GM12865 (cell line): ENCODE data around the gene FZR1.

Source experiments
- DNase-seq: peaks from one replicate; pipeline ENCODE4 v3.0.0; 2010; ENCODE audit warnings: low read depth
- H3K4me3 ChIP-seq: 2 replicates; pipeline ENCODE4 v1.5.1; 2011; ENCODE audit warnings: mild to moderate bottlenecking, low read depth, low read length, control low read depth
- TF ChIP-seq, protein P1 (sequence below): IDR thresholded peaks from 2 replicates; pipeline ENCODE4 v1.5.1; 2011; ENCODE audit warnings: low read length, control low read depth, low read depth, inconsistent platforms; ENCODE audit not compliant: insufficient read depth; ENCODE audit errors: missing control alignments

Gene FZR1

DNA sequence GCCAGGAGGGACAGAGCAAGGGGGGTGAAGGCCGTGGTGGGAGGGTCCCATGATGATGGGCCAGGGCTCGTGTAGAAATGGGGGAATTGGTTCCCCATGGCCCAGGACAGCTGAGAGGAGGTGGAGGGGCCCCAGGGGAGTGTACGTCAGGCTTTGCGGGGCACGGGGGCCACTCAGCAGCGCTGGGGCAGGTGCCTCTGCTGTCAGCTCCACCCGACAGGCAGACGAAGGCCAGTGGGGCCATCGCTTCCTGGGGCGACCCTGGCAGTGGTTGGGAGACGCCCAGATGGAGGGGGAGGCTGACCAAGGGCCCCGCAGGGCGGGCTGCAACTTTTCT, 31.0 kb downstream of the FZR1 start:
- H3K4me3 ChIP-seq: no peak overlapping the region
- no peak for DNase-seq
- TF ChIP-seq, protein P1, sequence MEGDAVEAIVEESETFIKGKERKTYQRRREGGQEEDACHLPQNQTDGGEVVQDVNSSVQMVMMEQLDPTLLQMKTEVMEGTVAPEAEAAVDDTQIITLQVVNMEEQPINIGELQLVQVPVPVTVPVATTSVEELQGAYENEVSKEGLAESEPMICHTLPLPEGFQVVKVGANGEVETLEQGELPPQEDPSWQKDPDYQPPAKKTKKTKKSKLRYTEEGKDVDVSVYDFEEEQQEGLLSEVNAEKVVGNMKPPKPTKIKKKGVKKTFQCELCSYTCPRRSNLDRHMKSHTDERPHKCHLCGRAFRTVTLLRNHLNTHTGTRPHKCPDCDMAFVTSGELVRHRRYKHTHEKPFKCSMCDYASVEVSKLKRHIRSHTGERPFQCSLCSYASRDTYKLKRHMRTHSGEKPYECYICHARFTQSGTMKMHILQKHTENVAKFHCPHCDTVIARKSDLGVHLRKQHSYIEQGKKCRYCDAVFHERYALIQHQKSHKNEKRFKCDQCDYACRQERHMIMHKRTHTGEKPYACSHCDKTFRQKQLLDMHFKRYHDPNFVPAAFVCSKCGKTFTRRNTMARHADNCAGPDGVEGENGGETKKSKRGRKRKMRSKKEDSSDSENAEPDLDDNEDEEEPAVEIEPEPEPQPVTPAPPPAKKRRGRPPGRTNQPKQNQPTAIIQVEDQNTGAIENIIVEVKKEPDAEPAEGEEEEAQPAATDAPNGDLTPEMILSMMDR: no peak

DNA sequence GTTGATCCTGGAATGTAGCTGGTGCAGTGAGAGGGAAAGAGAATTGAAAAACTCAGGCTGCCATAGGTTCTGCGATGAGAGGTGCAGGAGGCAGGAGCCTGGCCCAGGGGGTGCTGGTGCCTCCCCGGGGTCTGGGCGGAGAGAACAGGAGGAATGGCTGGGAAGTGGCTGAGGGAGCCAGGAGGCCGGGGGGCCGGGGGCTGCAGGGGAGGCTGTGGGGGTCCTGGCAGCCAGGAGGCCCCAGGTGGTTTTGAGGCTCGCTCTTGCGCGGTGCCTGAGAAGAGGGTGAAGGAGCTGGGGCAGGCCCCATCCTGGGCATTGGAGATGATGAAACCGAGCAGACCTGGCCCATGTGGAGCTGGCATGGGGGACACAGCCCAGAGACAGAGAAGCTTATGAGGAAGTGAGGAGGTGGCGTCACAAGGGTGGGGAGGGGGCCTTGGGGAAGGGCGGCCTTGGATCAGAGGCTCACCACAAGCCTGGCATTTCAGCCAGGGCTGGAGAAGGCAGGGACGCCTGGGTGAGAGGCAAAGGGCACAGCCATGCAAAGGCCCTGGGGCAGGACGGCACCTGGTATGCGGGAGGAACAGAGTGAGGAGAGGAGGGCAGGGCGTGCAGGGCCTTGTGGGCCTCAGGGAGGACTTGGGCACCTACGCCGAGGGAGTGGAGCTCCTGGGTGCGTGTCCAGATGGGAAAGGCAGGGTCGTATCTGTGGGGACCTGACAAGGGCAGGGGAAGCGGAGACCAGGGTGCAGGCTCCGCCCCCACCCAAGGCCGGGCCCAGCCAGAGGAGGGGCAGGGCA, 31.5 kb downstream of the FZR1 start:
- no peak for DNase-seq
- TF ChIP-seq, protein P1: no peak
- no peak overlapping the region for H3K4me3 ChIP-seq

DNA sequence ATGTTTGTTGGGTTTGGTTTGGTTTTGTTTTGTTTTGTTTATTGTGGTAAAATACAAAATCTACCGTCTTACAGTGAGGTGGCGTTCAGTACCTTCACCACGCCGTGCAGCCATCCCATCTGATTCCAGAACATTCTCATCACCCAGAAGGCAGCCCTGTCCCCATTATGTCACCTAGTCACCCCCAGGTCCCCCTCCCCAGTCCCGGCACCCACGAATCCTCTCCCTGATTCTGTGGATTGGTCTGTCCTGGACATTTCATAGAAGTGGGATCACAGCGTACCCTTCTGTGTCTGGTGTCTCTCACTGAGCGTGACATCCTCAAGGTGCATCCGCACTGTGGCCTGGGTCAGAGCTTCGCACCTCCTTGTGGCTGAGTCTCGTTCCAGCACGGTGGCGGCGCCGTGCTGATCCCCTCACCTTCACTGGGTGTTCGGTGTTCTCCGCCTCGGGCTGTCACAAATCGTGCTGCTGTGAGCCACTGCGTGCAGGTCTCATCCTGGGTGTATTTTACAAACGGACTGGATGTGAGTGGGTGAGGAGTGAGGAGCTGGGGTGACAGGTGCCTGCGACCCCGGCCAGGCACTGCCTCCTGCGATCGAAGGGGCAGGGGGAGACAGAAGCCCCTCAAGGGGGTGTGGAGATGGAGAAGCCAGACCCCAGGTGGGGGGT, 32.3 kb downstream of the FZR1 start:
- no peak for DNase-seq
- TF ChIP-seq, protein P1: no peak
- no peak overlapping the region for H3K4me3 ChIP-seq

DNA sequence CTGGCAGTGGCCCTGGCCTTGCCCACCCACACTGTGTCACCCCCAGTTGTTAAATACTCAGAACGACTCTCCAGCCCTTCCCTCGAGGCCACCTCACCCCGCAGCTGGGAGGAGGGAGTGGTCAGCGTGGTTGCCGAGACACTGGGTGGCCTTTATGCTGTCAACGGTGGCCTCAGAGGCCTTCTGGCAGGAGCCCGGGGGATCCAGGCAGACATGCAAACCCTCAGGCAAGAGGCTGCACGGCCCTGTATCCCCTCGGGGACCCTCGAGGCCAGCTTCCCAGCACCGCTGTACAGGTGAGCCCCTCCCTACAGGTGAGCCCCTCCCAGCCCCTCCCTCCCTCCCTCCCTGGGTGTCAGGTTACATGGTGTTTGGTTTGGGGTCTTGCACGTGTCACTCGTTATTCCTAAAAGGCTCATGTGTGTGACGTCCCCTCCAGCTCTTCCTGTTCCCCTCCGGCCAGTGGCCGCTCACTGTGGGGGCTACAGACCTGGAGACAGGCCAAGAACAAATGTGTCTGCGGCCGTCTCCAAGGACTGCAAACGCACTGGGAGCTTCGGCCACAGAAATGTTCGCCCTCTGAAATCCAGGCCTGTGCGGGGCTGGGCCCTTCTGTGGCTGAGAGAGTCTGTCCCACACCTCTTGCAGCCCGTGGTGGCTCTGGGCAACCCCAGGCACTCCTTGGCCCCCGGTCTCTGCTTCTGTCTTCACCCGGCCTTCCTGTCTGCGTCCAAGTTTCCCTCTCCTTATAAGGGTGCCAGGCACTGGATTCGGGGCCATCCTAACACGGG, 33.0 kb downstream of the FZR1 start, which contains the start of gene TEKTIP1:
Gene TEKTIP1, plus strand, starts transcription at position 210 of the 791 bp plus-strand sequence. Its CDS starts 4 bp downstream, at position 214.
- no peak within 1 kb of the TSS for H3K4me3 ChIP-seq
- no peak for DNase-seq
- TF ChIP-seq, protein P1: no peak

DNA sequence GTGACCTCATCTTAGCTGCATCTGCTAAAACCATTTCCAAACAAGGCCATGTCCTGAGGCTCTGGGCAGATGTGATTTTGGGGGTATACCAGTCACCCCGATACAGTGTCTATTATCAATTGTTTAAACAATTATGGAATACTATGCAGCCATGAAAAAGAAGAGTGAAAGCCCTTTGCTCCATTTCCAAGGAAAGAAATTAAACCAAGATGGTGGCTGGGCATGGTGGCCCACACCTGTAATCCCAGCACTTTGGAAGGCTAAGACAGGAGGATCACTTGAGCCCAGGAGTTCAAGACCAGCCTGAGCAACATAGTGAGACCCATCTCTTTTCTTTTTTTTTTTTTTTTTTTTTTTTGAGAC, 33.6 kb downstream of the FZR1 start:
- no peak for DNase-seq
- TF ChIP-seq, protein P1: no peak
- H3K4me3 ChIP-seq: no peak overlapping the region

DNA sequence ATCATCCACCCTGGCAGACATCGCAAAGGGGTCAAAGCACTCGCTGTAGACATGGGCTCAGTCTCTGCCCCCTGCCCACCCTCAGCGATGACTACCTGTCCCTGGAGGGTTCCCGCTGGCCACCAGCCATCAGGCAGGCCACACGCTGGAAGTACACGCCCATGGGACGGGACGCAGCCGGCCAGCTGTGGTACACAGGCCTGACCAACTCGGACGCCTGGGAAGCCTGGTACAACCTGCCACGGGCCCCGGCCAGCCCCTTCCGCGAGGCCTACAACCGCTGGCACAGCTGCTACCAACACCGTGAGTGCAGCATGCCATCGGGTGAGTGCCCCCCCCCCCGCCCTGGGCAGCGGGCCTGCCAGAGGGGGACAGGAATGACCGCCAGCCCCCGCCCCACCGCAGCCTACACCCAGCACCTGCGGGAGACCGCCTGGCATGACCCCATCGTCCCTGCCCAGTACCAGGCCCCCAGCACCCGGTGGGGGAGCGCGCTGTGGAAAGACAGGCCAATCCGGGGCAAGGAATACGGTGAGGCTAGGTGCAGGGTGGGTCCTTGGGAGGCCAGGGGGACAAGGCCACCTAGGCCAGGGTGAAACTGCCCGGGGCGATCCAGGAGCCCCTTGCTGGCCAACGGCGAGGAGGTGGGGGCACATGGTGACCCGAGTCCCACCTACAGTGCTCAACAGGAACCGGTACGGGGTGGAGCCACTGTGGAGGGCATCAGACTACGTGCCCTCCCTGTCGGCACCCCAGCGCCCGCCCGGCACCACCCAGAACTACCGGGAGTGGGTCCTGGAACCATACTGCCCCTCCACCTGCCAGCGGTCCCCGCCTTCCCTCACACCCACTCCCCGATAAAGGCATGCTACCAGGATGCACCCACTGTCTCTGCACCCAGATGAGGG, 37.3 kb downstream of the FZR1 start:
- H3K4me3 ChIP-seq: no peak overlapping the region
- no peak for DNase-seq
- TF ChIP-seq, protein P1: no peak
